Mesendoderm (in vitro differentiated cells): Measurements from ENCODE around the gene SPC24.
"Not testable (repeated sequence)": the region's sequence is repeated elsewhere in the genome, so short reads cannot be mapped to it uniquely, and the experiment has no call there.

Source experiments
- DNase-seq: peaks from one replicate; pipeline ENCODE4 v3.0.0; 2013
- H2AK5ac ChIP-seq: 2 replicates; pipeline ENCODE4 v1.6.1; 2013; ENCODE audit warnings: low read length, inconsistent platforms
- H2BK120ac ChIP-seq: 2 replicates; pipeline ENCODE4 v1.6.1; 2013; ENCODE audit warnings: low read depth, mild to moderate bottlenecking, low read length, moderate library complexity, mixed read lengths
- H2BK15ac ChIP-seq: replicated peaks from 2 replicates; pipeline ENCODE4 v1.6.1; 2013; ENCODE audit warnings: low read depth, mild to moderate bottlenecking, moderate library complexity
- H2BK5ac ChIP-seq: 2 replicates; pipeline ENCODE4 v1.6.1; 2013; ENCODE audit warnings: low read length, inconsistent platforms
- H3K18ac ChIP-seq: 2 replicates; pipeline ENCODE4 v1.6.1; 2013; ENCODE audit warnings: mild to moderate bottlenecking, low read length, mixed read lengths
- H3K23ac ChIP-seq: one replicate; pipeline ENCODE4 v1.6.1; 2013; ENCODE audit warnings: low read length
- H3K27ac ChIP-seq: 2 replicates; pipeline ENCODE4 v1.5.1; 2013; ENCODE audit warnings: low read depth, mild to moderate bottlenecking, inconsistent platforms, low read length, moderate library complexity
- H3K27me3 ChIP-seq: 2 replicates; pipeline ENCODE4 v1.6.1; 2013; ENCODE audit warnings: low read length, control low read depth, mild to moderate bottlenecking, inconsistent platforms; ENCODE audit not compliant: insufficient read depth, poor library complexity
- H3K36me3 ChIP-seq: 2 replicates; pipeline ENCODE4 v1.6.1; 2013; ENCODE audit warnings: low read length, inconsistent platforms; ENCODE audit not compliant: control insufficient read depth, insufficient read depth
- H3K4ac ChIP-seq: one replicate; pipeline ENCODE4 v1.6.1; 2013; ENCODE audit warnings: low read depth, mild to moderate bottlenecking, low read length, moderate library complexity
- H3K4me1 ChIP-seq: 2 replicates; pipeline ENCODE4 v1.6.1; 2013; ENCODE audit warnings: low read depth, low read length, inconsistent platforms; ENCODE audit not compliant: control insufficient read depth
- H3K4me2 ChIP-seq: 2 replicates; pipeline ENCODE4 v1.6.1; 2013; ENCODE audit warnings: low read length
- H3K4me3 ChIP-seq: 2 replicates; pipeline ENCODE4 v1.5.1; 2013; ENCODE audit warnings: mild to moderate bottlenecking, low read length
- H3K56ac ChIP-seq: one replicate; pipeline ENCODE4 v1.6.1; 2013; ENCODE audit warnings: low read length
- H3K79me1 ChIP-seq: 2 replicates; pipeline ENCODE4 v1.6.1; 2013; ENCODE audit warnings: low read length, inconsistent platforms
- H3K79me2 ChIP-seq: 2 replicates; pipeline ENCODE4 v1.6.1; 2013; ENCODE audit warnings: mild to moderate bottlenecking, low read length; ENCODE audit not compliant: control insufficient read depth, insufficient read depth
- H3K9ac ChIP-seq: 2 replicates; pipeline ENCODE4 v1.6.1; 2013; ENCODE audit warnings: low read length, inconsistent platforms
- H4K5ac ChIP-seq: one replicate; pipeline ENCODE4 v1.6.1; 2013; ENCODE audit warnings: low read length
- H4K8ac ChIP-seq: one replicate; pipeline ENCODE4 v1.6.1; 2013; ENCODE audit warnings: low read depth, mild to moderate bottlenecking, control low read depth, low read length, moderate library complexity
- WGBS: extraction: QIAGEN DNeasy Blood & Tissue Kit; methylation state at CpG from one replicate; pipeline ENCODE4 v1.1.7; 2013; ENCODE audit warnings: low lambda C conversion rate, missing lambda C conversion rate; ENCODE audit not compliant: insufficient coverage; ENCODE audit errors: extremely low coverage; 5-methylcytosine and 5-hydroxymethylcytosine counted together

The SPC24 gene

GRCh38 chr19:11182994-11183393, 27.4 kb upstream of the SPC24 start:
- Histone ChIP-seq H3K79me2 (no peaks in the 10 kb centered on the region), H4K5ac (no peak overlapping the region), H3K27me3 (no peaks in the 10 kb centered on the region), H3K27ac (no peak overlapping the region), H3K56ac (no peak overlapping the region), H3K4me2 (no peak overlapping the region), H2BK5ac (no peak overlapping the region), H3K36me3 (peaks cover 2% of the 10 kb centered on the region), H2AK5ac (no peak overlapping the region), H4K8ac (no peak overlapping the region), H3K4ac (no peak overlapping the region), H3K18ac (no peak overlapping the region), H3K9ac (no peak overlapping the region), H3K4me1 (no peaks in the 10 kb centered on the region), H3K79me1 (no peaks in the 10 kb centered on the region), H2BK120ac (no peak overlapping the region), H3K23ac (no peak overlapping the region), H3K4me3 (no peak overlapping the region), H2BK15ac (no peak overlapping the region)
- WGBS, result no CpG with 5 or more reads among the region's 1 CpG
- DNase-seq, result no peak

- H3K79me1 ChIP-seq, result no peaks in the 10 kb centered on the region
- no peak overlapping the region for H4K8ac ChIP-seq
- no CpG with 5 or more reads among the region's 4 CpGs for WGBS
- peaks cover 4% of the 10 kb centered on the region for H3K36me3 ChIP-seq
- no peak overlapping the region for H4K5ac ChIP-seq
- no peaks in the 10 kb centered on the region for H3K27me3 ChIP-seq
- no peak overlapping the region for H2AK5ac ChIP-seq
- H3K27ac ChIP-seq, result no peak overlapping the region
- no peak overlapping the region for H3K4ac ChIP-seq
- no peak overlapping the region for H3K4me3 ChIP-seq
- no peak overlapping the region for H3K4me2 ChIP-seq
- H3K18ac ChIP-seq, result no peak overlapping the region
- H3K9ac ChIP-seq, result no peak overlapping the region
- H3K4me1 ChIP-seq, result no peaks in the 10 kb centered on the region
- DNase-seq, result no peak
- H2BK5ac ChIP-seq, result no peak overlapping the region
- H3K23ac ChIP-seq, result no peak overlapping the region
- H3K56ac ChIP-seq, result no peak overlapping the region
- H2BK120ac ChIP-seq, result no peak overlapping the region
- no peak overlapping the region for H2BK15ac ChIP-seq
- H3K79me2 ChIP-seq, result no peaks in the 10 kb centered on the region
These were observed 25.9 kb upstream of the SPC24 start for GRCh38 chr19:11181488-11181887.

- not testable (repeated sequence) for H3K56ac ChIP-seq, H3K4ac ChIP-seq, H3K4me1 ChIP-seq, H3K27ac ChIP-seq, H3K79me2 ChIP-seq, H4K5ac ChIP-seq, H3K23ac ChIP-seq, H2BK5ac ChIP-seq, DNase-seq, H3K18ac ChIP-seq, H3K27me3 ChIP-seq, H4K8ac ChIP-seq, H3K4me2 ChIP-seq, H3K79me1 ChIP-seq, H3K4me3 ChIP-seq, H2BK15ac ChIP-seq, H2BK120ac ChIP-seq, H3K9ac ChIP-seq, H3K36me3 ChIP-seq, H2AK5ac ChIP-seq
- WGBS, result no CpG with 5 or more reads among the region's 8 CpGs
These were observed 25.4 kb upstream of the SPC24 start for GRCh38 chr19:11180975-11181374.

GRCh38 chr19:11180346-11180745, 24.8 kb upstream of the SPC24 start:
- Histone ChIP-seq H3K18ac (no peak overlapping the region), H3K9ac (no peak overlapping the region), H3K56ac (no peak overlapping the region), H3K23ac (no peak overlapping the region), H2BK120ac (no peak overlapping the region), H3K4me3 (no peak overlapping the region), H3K79me1 (no peaks in the 10 kb centered on the region), H4K8ac (no peak overlapping the region), H3K4me2 (no peak overlapping the region), H3K4ac (no peak overlapping the region), H2AK5ac (no peak overlapping the region), H4K5ac (no peak overlapping the region), H2BK15ac (no peak overlapping the region), H3K79me2 (no peaks in the 10 kb centered on the region), H2BK5ac (no peak overlapping the region), H3K4me1 (no peaks in the 10 kb centered on the region), H3K36me3 (peaks cover 7% of the 10 kb centered on the region), H3K27ac (no peak overlapping the region), H3K27me3 (no peaks in the 10 kb centered on the region)
- no peak for DNase-seq
- no CpG with 5 or more reads among the region's 8 CpGs for WGBS

- Histone ChIP-seq H3K4me3 (no peak overlapping the region), H3K56ac (no peak overlapping the region), H3K27ac (no peak overlapping the region), H3K4ac (no peak overlapping the region), H3K79me1 (no peaks in the 10 kb centered on the region), H3K9ac (no peak overlapping the region), H3K4me2 (no peak overlapping the region), H3K79me2 (no peaks in the 10 kb centered on the region), H2BK5ac (no peak overlapping the region), H3K18ac (no peak overlapping the region), H3K36me3 (peaks cover 7% of the 10 kb centered on the region), H2BK15ac (no peak overlapping the region), H4K8ac (no peak overlapping the region), H3K4me1 (no peaks in the 10 kb centered on the region), H2AK5ac (no peak overlapping the region), H2BK120ac (no peak overlapping the region), H3K23ac (no peak overlapping the region), H3K27me3 (no peaks in the 10 kb centered on the region), H4K5ac (no peak overlapping the region)
- DNase-seq, result no peak
- WGBS, result no CpG with 5 or more reads among the region's 11 CpGs
These were observed 24.2 kb upstream of the SPC24 start for GRCh38 chr19:11179716-11180297.

GRCh38 chr19:11179145-11179465, 23.5 kb upstream of the SPC24 start:
- H2BK5ac ChIP-seq, H3K27me3 ChIP-seq, DNase-seq, H2BK15ac ChIP-seq, H3K27ac ChIP-seq, H2AK5ac ChIP-seq, H3K79me1 ChIP-seq, H3K79me2 ChIP-seq, H3K9ac ChIP-seq, H2BK120ac ChIP-seq, H3K4ac ChIP-seq, H4K5ac ChIP-seq, H4K8ac ChIP-seq, H3K18ac ChIP-seq, H3K4me1 ChIP-seq, H3K4me2 ChIP-seq, H3K36me3 ChIP-seq, H3K4me3 ChIP-seq, H3K56ac ChIP-seq, H3K23ac ChIP-seq: not testable (repeated sequence)
- no CpG with 5 or more reads among the region's 9 CpGs for WGBS
